ENCODE measurements around the gene PCDHB5. TPM values are rescaled to one million over a fixed set of nuclear protein-coding genes. Genes with fewer than 3 reads are reported as not detected.
"Not testable (repeated sequence)": the region's sequence is repeated elsewhere in the genome, so short reads cannot be mapped to it uniquely, and the experiment has no call there.

Gene PCDHB5
- total and polyA plus RNA-seq, 2 donors = 0.38 to 1.0 TPM

- H3K27ac ChIP-seq (ENCODE audit: low read depth in 1 of 2, low read length in 1 of 2); DNase-seq (ENCODE audit: low read depth in 6 of 9, low spot score in 9 of 9); H3K4me3 ChIP-seq (ENCODE audit: low read length in 2 of 2); H3K36me3 ChIP-seq (ENCODE audit: control insufficient read depth in 2 of 2, insufficient read depth in 2 of 2, low read length in 1 of 2); H3K4me1 ChIP-seq (ENCODE audit: control insufficient read depth in 2 of 2, insufficient read depth in 2 of 2, low read length in 2 of 2); H3K9me3 ChIP-seq (ENCODE audit: control insufficient read depth in 2 of 2, insufficient read depth in 1 of 2, low read length in 1 of 2): not testable (repeated sequence)
- peaks cover 0 to 10% of the 10 kb centered on the region in 2 donors for H3K27me3 ChIP-seq (ENCODE audit: control insufficient read depth in 2 of 2, insufficient read depth in 1 of 2, low read length in 1 of 2)
- 57% methylated on average over 31 of the region's 38 CpGs for WGBS
Measured at GRCh38 chr5:141102471-141102870, 32.5 kb upstream of the PCDHB5 start.

- Histone ChIP-seq H3K27me3 (ENCODE audit: control insufficient read depth in 2 of 2, insufficient read depth in 1 of 2, low read length in 1 of 2) (peaks cover 0 to 9% of the 10 kb centered on the region in 2 donors), H3K4me3 (ENCODE audit: low read length in 2 of 2) (no peak overlapping the region), H3K4me1 (ENCODE audit: control insufficient read depth in 2 of 2, insufficient read depth in 2 of 2, low read length in 2 of 2) (no peaks in the 10 kb centered on the region), H3K36me3 (ENCODE audit: control insufficient read depth in 2 of 2, insufficient read depth in 2 of 2, low read length in 1 of 2) (no peaks in the 10 kb centered on the region), H3K27ac (ENCODE audit: low read depth in 1 of 2, low read length in 1 of 2) (no peak overlapping the region), H3K9me3 (ENCODE audit: control insufficient read depth in 2 of 2, insufficient read depth in 1 of 2, low read length in 1 of 2) (peaks cover 0 to 1% of the 10 kb centered on the region in 2 donors)
- WGBS = 90% methylated on average over 2 of the region's 2 CpGs
- no peak for DNase-seq (ENCODE audit: low read depth in 6 of 9, low spot score in 9 of 9)
Measured at GRCh38 chr5:141105350-141105749, 29.7 kb upstream of the PCDHB5 start.

GRCh38 chr5:141119250-141119649 is 15.8 kb upstream of the PCDHB5 start:
- H3K4me1 ChIP-seq (ENCODE audit: control insufficient read depth in 2 of 2, insufficient read depth in 2 of 2, low read length in 2 of 2) = no peaks in the 10 kb centered on the region
- DNase-seq (ENCODE audit: low read depth in 6 of 9, low spot score in 9 of 9) = no peak
- no peak overlapping the region for H3K27ac ChIP-seq (ENCODE audit: low read depth in 1 of 2, low read length in 1 of 2)
- peaks cover 0 to 10% of the 10 kb centered on the region in 2 donors for H3K27me3 ChIP-seq (ENCODE audit: control insufficient read depth in 2 of 2, insufficient read depth in 1 of 2, low read length in 1 of 2)
- WGBS = 47% methylated on average over 2 of the region's 2 CpGs
- no peak overlapping the region for H3K4me3 ChIP-seq (ENCODE audit: low read length in 2 of 2)
- peaks cover 0 to 3% of the 10 kb centered on the region in 2 donors for H3K9me3 ChIP-seq (ENCODE audit: control insufficient read depth in 2 of 2, insufficient read depth in 1 of 2, low read length in 1 of 2)
- H3K36me3 ChIP-seq (ENCODE audit: control insufficient read depth in 2 of 2, insufficient read depth in 2 of 2, low read length in 1 of 2) = no peaks in the 10 kb centered on the region

GRCh38 chr5:141121563-141121962 is 13.4 kb upstream of the PCDHB5 start, which contains the start of gene PCDHB4:
TSS of gene PCDHB4 (plus strand) at chr5:141121818. CDS start at chr5:141121999, 181 bp downstream.
- H3K9me3 ChIP-seq (ENCODE audit: control insufficient read depth in 2 of 2, insufficient read depth in 1 of 2, low read length in 1 of 2) = peaks cover 0 to 3% of the 10 kb centered on the region in 2 donors
- peaks cover 0 to 10% of the 10 kb centered on the region in 2 donors for H3K27me3 ChIP-seq (ENCODE audit: control insufficient read depth in 2 of 2, insufficient read depth in 1 of 2, low read length in 1 of 2)
- H3K4me1 ChIP-seq (ENCODE audit: control insufficient read depth in 2 of 2, insufficient read depth in 2 of 2, low read length in 2 of 2) = no peaks in the 10 kb centered on the region
- H3K36me3 ChIP-seq (ENCODE audit: control insufficient read depth in 2 of 2, insufficient read depth in 2 of 2, low read length in 1 of 2) = no peaks in the 10 kb centered on the region
- H3K27ac ChIP-seq (ENCODE audit: low read depth in 1 of 2, low read length in 1 of 2) = no peak within 1 kb of the TSS
- peak in 1 of 9 donors; percentile 1 for DNase-seq (ENCODE audit: low read depth in 6 of 9, low spot score in 9 of 9)
- no peak within 1 kb of the TSS for H3K4me3 ChIP-seq (ENCODE audit: low read length in 2 of 2)
- 26% methylated on average over 16 of the region's 16 CpGs for WGBS

- H3K27me3 ChIP-seq (ENCODE audit: control insufficient read depth in 2 of 2, insufficient read depth in 1 of 2, low read length in 1 of 2) = peaks cover 0 to 10% of the 10 kb centered on the region in 2 donors
- no peaks in the 10 kb centered on the region for H3K36me3 ChIP-seq (ENCODE audit: control insufficient read depth in 2 of 2, insufficient read depth in 2 of 2, low read length in 1 of 2)
- no peak overlapping the region for H3K4me3 ChIP-seq (ENCODE audit: low read length in 2 of 2)
- 49% methylated on average over 12 of the region's 12 CpGs for WGBS
- no peak overlapping the region for H3K27ac ChIP-seq (ENCODE audit: low read depth in 1 of 2, low read length in 1 of 2)
- no peaks in the 10 kb centered on the region for H3K4me1 ChIP-seq (ENCODE audit: control insufficient read depth in 2 of 2, insufficient read depth in 2 of 2, low read length in 2 of 2)
- H3K9me3 ChIP-seq (ENCODE audit: control insufficient read depth in 2 of 2, insufficient read depth in 1 of 2, low read length in 1 of 2) = peaks cover 0 to 3% of the 10 kb centered on the region in 2 donors
- no peak for DNase-seq (ENCODE audit: low read depth in 6 of 9, low spot score in 9 of 9)
Measured at GRCh38 chr5:141121985-141122384, 13.0 kb upstream of the PCDHB5 start.

GRCh38 chr5:141123396-141124135 is 11.4 kb upstream of the PCDHB5 start:
- not testable (repeated sequence) for H3K4me3 ChIP-seq (ENCODE audit: low read length in 2 of 2); H3K36me3 ChIP-seq (ENCODE audit: control insufficient read depth in 2 of 2, insufficient read depth in 2 of 2, low read length in 1 of 2); H3K9me3 ChIP-seq (ENCODE audit: control insufficient read depth in 2 of 2, insufficient read depth in 1 of 2, low read length in 1 of 2); H3K27ac ChIP-seq (ENCODE audit: low read depth in 1 of 2, low read length in 1 of 2); H3K4me1 ChIP-seq (ENCODE audit: control insufficient read depth in 2 of 2, insufficient read depth in 2 of 2, low read length in 2 of 2); DNase-seq (ENCODE audit: low read depth in 6 of 9, low spot score in 9 of 9)
- 43% methylated on average over 67 of the region's 73 CpGs for WGBS
- peaks cover 0 to 10% of the 10 kb centered on the region in 2 donors for H3K27me3 ChIP-seq (ENCODE audit: control insufficient read depth in 2 of 2, insufficient read depth in 1 of 2, low read length in 1 of 2)

- no peak overlapping the region for H3K27ac ChIP-seq (ENCODE audit: low read depth in 1 of 2, low read length in 1 of 2)
- H3K4me3 ChIP-seq (ENCODE audit: low read length in 2 of 2) = no peak overlapping the region
- H3K36me3 ChIP-seq (ENCODE audit: control insufficient read depth in 2 of 2, insufficient read depth in 2 of 2, low read length in 1 of 2) = no peaks in the 10 kb centered on the region
- no peaks in the 10 kb centered on the region for H3K4me1 ChIP-seq (ENCODE audit: control insufficient read depth in 2 of 2, insufficient read depth in 2 of 2, low read length in 2 of 2)
- WGBS = 93% methylated on average over 1 of the region's 1 CpG
- H3K27me3 ChIP-seq (ENCODE audit: control insufficient read depth in 2 of 2, insufficient read depth in 1 of 2, low read length in 1 of 2) = peaks cover 0 to 5% of the 10 kb centered on the region in 2 donors
- H3K9me3 ChIP-seq (ENCODE audit: control insufficient read depth in 2 of 2, insufficient read depth in 1 of 2, low read length in 1 of 2) = no peaks in the 10 kb centered on the region
- no peak for DNase-seq (ENCODE audit: low read depth in 6 of 9, low spot score in 9 of 9)
Measured at GRCh38 chr5:141127305-141127704, 7.7 kb upstream of the PCDHB5 start.

- H3K27me3 ChIP-seq (ENCODE audit: control insufficient read depth in 2 of 2, insufficient read depth in 1 of 2, low read length in 1 of 2) = peaks cover 0 to 20% of the 10 kb centered on the region in 2 donors
- peaks cover 2 to 13% of the 10 kb centered on the region in 2 donors for H3K9me3 ChIP-seq (ENCODE audit: control insufficient read depth in 2 of 2, insufficient read depth in 1 of 2, low read length in 1 of 2)
- no peaks in the 10 kb centered on the region for H3K4me1 ChIP-seq (ENCODE audit: control insufficient read depth in 2 of 2, insufficient read depth in 2 of 2, low read length in 2 of 2)
- 54% methylated on average over 19 of the region's 19 CpGs for WGBS
- H3K4me3 ChIP-seq (ENCODE audit: low read length in 2 of 2) = no peak overlapping the region
- no peak overlapping the region for H3K27ac ChIP-seq (ENCODE audit: low read depth in 1 of 2, low read length in 1 of 2)
- no peak for DNase-seq (ENCODE audit: low read depth in 6 of 9, low spot score in 9 of 9)
- no peaks in the 10 kb centered on the region for H3K36me3 ChIP-seq (ENCODE audit: control insufficient read depth in 2 of 2, insufficient read depth in 2 of 2, low read length in 1 of 2)
Measured at GRCh38 chr5:141135718-141136266, 786 bp downstream of the PCDHB5 start.

- 55% methylated on average over 33 of the region's 34 CpGs for WGBS
- peaks cover 2 to 13% of the 10 kb centered on the region in 2 donors for H3K9me3 ChIP-seq (ENCODE audit: control insufficient read depth in 2 of 2, insufficient read depth in 1 of 2, low read length in 1 of 2)
- not testable (repeated sequence) for H3K4me3 ChIP-seq (ENCODE audit: low read length in 2 of 2); H3K4me1 ChIP-seq (ENCODE audit: control insufficient read depth in 2 of 2, insufficient read depth in 2 of 2, low read length in 2 of 2); H3K27ac ChIP-seq (ENCODE audit: low read depth in 1 of 2, low read length in 1 of 2); DNase-seq (ENCODE audit: low read depth in 6 of 9, low spot score in 9 of 9); H3K36me3 ChIP-seq (ENCODE audit: control insufficient read depth in 2 of 2, insufficient read depth in 2 of 2, low read length in 1 of 2)
- peaks cover 0 to 20% of the 10 kb centered on the region in 2 donors for H3K27me3 ChIP-seq (ENCODE audit: control insufficient read depth in 2 of 2, insufficient read depth in 1 of 2, low read length in 1 of 2)
Measured at GRCh38 chr5:141137346-141137745, 2.3 kb downstream of the PCDHB5 start.
